ENCODE data around the gene RUVBL1. TPM values are rescaled to one million over a fixed set of nuclear protein-coding genes. Genes with fewer than 3 reads are reported as not detected.
A peak's percentile ranks its signal among the peaks of the same experiment; 100 is the strongest.

RUVBL1 gene
- total and polyA plus RNA-seq, 2 of the 4 experiments (the other 2 are of a cell fraction), result 68.7 to 83.3 TPM

DNA sequence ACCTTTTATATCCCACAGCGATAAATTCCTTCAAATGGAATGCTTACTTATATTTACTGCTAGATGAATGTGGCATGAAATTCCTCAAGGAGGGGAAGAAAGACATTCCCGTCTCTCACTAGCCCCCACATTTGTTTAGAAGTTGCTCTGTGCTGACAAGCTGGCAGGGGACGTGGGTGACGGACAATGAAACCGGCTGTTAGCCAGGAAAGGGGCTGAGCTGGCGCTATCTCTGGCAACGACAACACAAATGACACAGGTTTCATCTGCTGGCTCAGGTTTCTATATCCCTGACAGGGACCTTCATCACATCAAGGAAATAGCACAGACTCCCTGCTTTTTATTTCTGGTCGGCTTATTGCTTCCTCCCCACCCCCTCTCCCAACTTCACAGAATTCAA lies 15.8 kb downstream of the RUVBL1 start:
- Histone ChIP-seq H2BK5ac (ENCODE audit: low read depth, low read length, poor library complexity, severe bottlenecking) (no peak overlapping the region), H3K79me1 (ENCODE audit: low read depth in 1 of 2, low read length in 2 of 2) (peaks cover 15 to 40% of the 10 kb centered on the region in 2 experiments), H3K4me2 (ENCODE audit: low read depth, low read length) (peak overlapping the region; percentile 94), H3K56ac (ENCODE audit: extremely low read depth, insufficient read depth, low read length) (no peak overlapping the region), H3K23ac (ENCODE audit: low read depth, low read length) (peak overlapping the region; percentile 51), H2AK5ac (ENCODE audit: low read depth, low read length) (no peak overlapping the region), H4K8ac (ENCODE audit: low read depth in 2 of 2, low read length in 2 of 2) (no peak overlapping the region), H3K36me3 (ENCODE audit: control insufficient read depth, insufficient read depth, low read length) (peaks cover 12% of the 10 kb centered on the region), H2BK15ac (ENCODE audit: low read depth, low read length) (no peak overlapping the region; the same call in 2 of the 3 replicates), H4K5ac (ENCODE audit: low read depth, low read length) (0 out of 2 replicates have a peak overlapping the region, but pooled peaks have one; percentile 67), H3K9ac (ENCODE audit: low read depth, low read length) (peak overlapping the region; percentile 24; the same call in 1 of the 2 replicates), H3K18ac (ENCODE audit: low read depth, low read length) (no peak overlapping the region), H3K14ac (replicated peaks; ENCODE audit: low read depth, low read length) (0 out of 2 replicates have a peak overlapping the region, but pooled peaks have one; percentile 17), H3K9me3 (ENCODE audit: control insufficient read depth, insufficient read depth, low read length) (no peaks in the 10 kb centered on the region), H3K27ac (ENCODE audit: insufficient read depth, low read length) (peak overlapping the region; percentile 34; the same call in 1 of the 2 replicates), H3K4ac (ENCODE audit: low read depth, low read length) (no peak overlapping the region; the same call in 1 of the 2 replicates), H2BK20ac (ENCODE audit: low read depth, low read length) (no peak overlapping the region), H2AFZ (replicated peaks; ENCODE audit: low read length, poor library complexity) (no peak overlapping the region), H2BK120ac (ENCODE audit: low read depth, low read length) (no peak overlapping the region), H2AK9ac (replicated peaks; ENCODE audit: low read depth, low read length, poor library complexity) (no peak overlapping the region), H3K27me3 (ENCODE audit: control insufficient read depth, insufficient read depth, low read length) (no peaks in the 10 kb centered on the region), H3K9me1 (ENCODE audit: insufficient read depth, low read length) (peaks cover 19% of the 10 kb centered on the region), H3K4me3 (ENCODE audit: insufficient read depth, low read depth, low read length) (no peak overlapping the region), H4K91ac (ENCODE audit: insufficient read depth, low read depth, low read length) (peak overlapping the region; percentile 38; the same call in 1 of the 2 replicates), H4K20me1 (ENCODE audit: insufficient read depth, low read length) (peaks cover 6% of the 10 kb centered on the region; the same call in 1 of the 2 replicates), H3K4me1 (ENCODE audit: control insufficient read depth, insufficient read depth, low read length) (peaks cover 12% of the 10 kb centered on the region)
- peak; percentile 25; the same call in 1 of the 2 replicates for ATAC-seq (ENCODE audit: low read depth)
- BruUV-seq (replicated peaks), result no TSS peak
- dilution Hi-C loops (cut with HindIII; ENCODE audit: low sequenced_read_pairs, unreplicated experiment), result no loop called here
- 20% methylated on average over 3 of the region's 8 CpGs; no CpG with 5 or more reads in 1 of the 2 experiments for WGBS, 2 experiments (ENCODE audit: extremely low coverage in 2 of 2, insufficient read length in 1 of 2)
- ChIA-PET CTCF (no interaction called here), POLR2A (ENCODE audit: unreplicated experiment) (no interaction called here)
- peak; percentile 10 for DNase-seq
- TF ChIP-seq MXI1 (IDR thresholded peaks at IDR 0.05; ENCODE audit: borderline replicate concordance, low read depth, low read length) (no peak), NFE2L2 (IDR thresholded peaks at IDR 0.05; ENCODE audit: low read depth, low read length) (no peak), CEBPB (IDR thresholded peaks at IDR 0.05; ENCODE audit: low read depth, low read length) (no peak), SMC3 (IDR thresholded peaks at IDR 0.05; ENCODE audit: low read depth, low read length) (no peak), RAD21 (IDR thresholded peaks at IDR 0.05; ENCODE audit: low read length) (no peak), MAZ (IDR thresholded peaks at IDR 0.05; ENCODE audit: borderline replicate concordance, low read depth, low read length) (no peak), RFX5 (IDR thresholded peaks at IDR 0.05; ENCODE audit: low read depth, low read length) (no peak), CHD1 (IDR thresholded peaks at IDR 0.05; ENCODE audit: low read depth, low read length) (no peak), MAFK (IDR thresholded peaks at IDR 0.05; ENCODE audit: low read depth, low read length) (no peak), RCOR1 (IDR thresholded peaks at IDR 0.05; ENCODE audit: insufficient replicate concordance, low read length) (no peak), FOS (IDR thresholded peaks at IDR 0.05; ENCODE audit: low read depth, low read length) (no peak), BHLHE40 (IDR thresholded peaks at IDR 0.05; ENCODE audit: low read depth, low read length) (no peak), POLR2A (IDR thresholded peaks at IDR 0.05; ENCODE audit: low read depth, low read length) (no peak)
- TF ChIP-seq, protein P1, sequence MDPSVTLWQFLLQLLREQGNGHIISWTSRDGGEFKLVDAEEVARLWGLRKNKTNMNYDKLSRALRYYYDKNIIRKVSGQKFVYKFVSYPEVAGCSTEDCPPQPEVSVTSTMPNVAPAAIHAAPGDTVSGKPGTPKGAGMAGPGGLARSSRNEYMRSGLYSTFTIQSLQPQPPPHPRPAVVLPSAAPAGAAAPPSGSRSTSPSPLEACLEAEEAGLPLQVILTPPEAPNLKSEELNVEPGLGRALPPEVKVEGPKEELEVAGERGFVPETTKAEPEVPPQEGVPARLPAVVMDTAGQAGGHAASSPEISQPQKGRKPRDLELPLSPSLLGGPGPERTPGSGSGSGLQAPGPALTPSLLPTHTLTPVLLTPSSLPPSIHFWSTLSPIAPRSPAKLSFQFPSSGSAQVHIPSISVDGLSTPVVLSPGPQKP (IDR thresholded peaks at IDR 0.05; ENCODE audit: borderline replicate concordance, low read depth, low read length), result no peak
- TF ChIP-seq, protein P2, sequence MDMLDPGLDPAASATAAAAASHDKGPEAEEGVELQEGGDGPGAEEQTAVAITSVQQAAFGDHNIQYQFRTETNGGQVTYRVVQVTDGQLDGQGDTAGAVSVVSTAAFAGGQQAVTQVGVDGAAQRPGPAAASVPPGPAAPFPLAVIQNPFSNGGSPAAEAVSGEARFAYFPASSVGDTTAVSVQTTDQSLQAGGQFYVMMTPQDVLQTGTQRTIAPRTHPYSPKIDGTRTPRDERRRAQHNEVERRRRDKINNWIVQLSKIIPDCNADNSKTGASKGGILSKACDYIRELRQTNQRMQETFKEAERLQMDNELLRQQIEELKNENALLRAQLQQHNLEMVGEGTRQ (IDR thresholded peaks at IDR 0.05; ENCODE audit: low read depth, low read length), result no peak
- TF ChIP-seq, protein P3, sequence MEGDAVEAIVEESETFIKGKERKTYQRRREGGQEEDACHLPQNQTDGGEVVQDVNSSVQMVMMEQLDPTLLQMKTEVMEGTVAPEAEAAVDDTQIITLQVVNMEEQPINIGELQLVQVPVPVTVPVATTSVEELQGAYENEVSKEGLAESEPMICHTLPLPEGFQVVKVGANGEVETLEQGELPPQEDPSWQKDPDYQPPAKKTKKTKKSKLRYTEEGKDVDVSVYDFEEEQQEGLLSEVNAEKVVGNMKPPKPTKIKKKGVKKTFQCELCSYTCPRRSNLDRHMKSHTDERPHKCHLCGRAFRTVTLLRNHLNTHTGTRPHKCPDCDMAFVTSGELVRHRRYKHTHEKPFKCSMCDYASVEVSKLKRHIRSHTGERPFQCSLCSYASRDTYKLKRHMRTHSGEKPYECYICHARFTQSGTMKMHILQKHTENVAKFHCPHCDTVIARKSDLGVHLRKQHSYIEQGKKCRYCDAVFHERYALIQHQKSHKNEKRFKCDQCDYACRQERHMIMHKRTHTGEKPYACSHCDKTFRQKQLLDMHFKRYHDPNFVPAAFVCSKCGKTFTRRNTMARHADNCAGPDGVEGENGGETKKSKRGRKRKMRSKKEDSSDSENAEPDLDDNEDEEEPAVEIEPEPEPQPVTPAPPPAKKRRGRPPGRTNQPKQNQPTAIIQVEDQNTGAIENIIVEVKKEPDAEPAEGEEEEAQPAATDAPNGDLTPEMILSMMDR (conservative IDR thresholded peaks at IDR 0.05; ENCODE audit: low read depth, low read length), result no peak
- in situ Hi-C loops (cut with MboI; ENCODE audit: low sequenced_read_pairs), result no loop called here
- intact Hi-C loops (cut with micrococcal nuclease), result no loop called here

Data from IMR-90 (cell line).